Measurements from ENCODE around the gene KCNK2. TPM values are rescaled to one million over a fixed set of nuclear protein-coding genes. Genes with fewer than 3 reads are reported as not detected.

Gene KCNK2
- total RNA-seq, 1 donor from 2014 or later = 1.1 TPM

- Mint-ChIP-seq H3K27me3 (ENCODE audit: insufficient read depth, low read depth) (peaks cover 2% of the 10 kb centered on the region), H3K4me1 (peaks cover 2% of the 10 kb centered on the region), H3K9me3 (no peaks in the 10 kb centered on the region), H3K4me3 (no peak overlapping the region), H3K27ac (no peak overlapping the region), H3K36me3 (no peaks in the 10 kb centered on the region)
- Histone ChIP-seq H3F3A (ENCODE audit: low read depth) (no peaks in the 10 kb centered on the region), H3K27ac (no peak overlapping the region), H2AFZ (replicated peaks) (no peak overlapping the region), H3K4me2 (no peak overlapping the region), H3K9ac (no peak overlapping the region), H3K4me1 (no peaks in the 10 kb centered on the region), H3K9me3 (ENCODE audit: low read depth) (no peaks in the 10 kb centered on the region), H3K27me3 (no peaks in the 10 kb centered on the region), H3K4me3 (no peak overlapping the region), H3K79me2 (ENCODE audit: low read depth) (no peaks in the 10 kb centered on the region), H3K36me3 (no peaks in the 10 kb centered on the region), H4K20me1 (ENCODE audit: low read depth) (no peaks in the 10 kb centered on the region)
- TF ChIP-seq EZH2 (IDR thresholded peaks at IDR 0.05) (no peak), EZH2phosphoT487 (IDR thresholded peaks at IDR 0.05) (no peak), CTCF (IDR thresholded peaks at IDR 0.05) (no peak)
- DNase-seq (ENCODE audit: low spot score) = no peak
Measured at GRCh38 chr1:215052256-215053015, 30.1 kb upstream of the KCNK2 start.

GRCh38 chr1:215054266-215054665, 28.3 kb upstream of the KCNK2 start:
- H3K79me2 ChIP-seq (ENCODE audit: low read depth) = no peaks in the 10 kb centered on the region

GRCh38 chr1:215055281-215055935, 27.1 kb upstream of the KCNK2 start:
- Mint-ChIP-seq H3K9me3 (no peaks in the 10 kb centered on the region), H3K27me3 (ENCODE audit: insufficient read depth, low read depth) (peaks cover 4% of the 10 kb centered on the region), H3K27ac (no peak overlapping the region), H3K4me1 (peaks cover 2% of the 10 kb centered on the region), H3K4me3 (no peak overlapping the region), H3K36me3 (no peaks in the 10 kb centered on the region)
- no peak for DNase-seq (ENCODE audit: low spot score)
- H2AFZ ChIP-seq (replicated peaks) = no peak overlapping the region
- TF ChIP-seq EZH2 (IDR thresholded peaks at IDR 0.05) (no peak), CTCF (IDR thresholded peaks at IDR 0.05) (no peak), EZH2phosphoT487 (IDR thresholded peaks at IDR 0.05) (no peak)
- H3K4me3 ChIP-seq = no peak overlapping the region
- no peak overlapping the region for H3K4me2 ChIP-seq
- H4K20me1 ChIP-seq (ENCODE audit: low read depth) = no peaks in the 10 kb centered on the region
- no peaks in the 10 kb centered on the region for H3K9me3 ChIP-seq (ENCODE audit: low read depth)
- no peaks in the 10 kb centered on the region for H3K79me2 ChIP-seq (ENCODE audit: low read depth)
- H3F3A ChIP-seq (ENCODE audit: low read depth) = no peaks in the 10 kb centered on the region
- no peak overlapping the region for H3K9ac ChIP-seq
- H3K27me3 ChIP-seq = no peaks in the 10 kb centered on the region
- no peaks in the 10 kb centered on the region for H3K36me3 ChIP-seq
- peaks cover 9% of the 10 kb centered on the region for H3K4me1 ChIP-seq
- H3K27ac ChIP-seq = no peak overlapping the region

More at GRCh38 chr1:215054266-215054665, 28.3 kb upstream of the KCNK2 start:
- Histone ChIP-seq H3K27me3 (no peaks in the 10 kb centered on the region), H3K36me3 (no peaks in the 10 kb centered on the region), H3K4me3 (no peak overlapping the region), H3F3A (ENCODE audit: low read depth) (no peaks in the 10 kb centered on the region), H3K27ac (no peak overlapping the region), H2AFZ (replicated peaks) (no peak overlapping the region), H3K9ac (no peak overlapping the region), H3K9me3 (ENCODE audit: low read depth) (no peaks in the 10 kb centered on the region), H3K4me1 (peaks cover 9% of the 10 kb centered on the region), H3K4me2 (no peak overlapping the region), H4K20me1 (ENCODE audit: low read depth) (no peaks in the 10 kb centered on the region)
- no peak for TF ChIP-seq EZH2 (IDR thresholded peaks at IDR 0.05)
- no peak for TF ChIP-seq CTCF (IDR thresholded peaks at IDR 0.05)
- no peak for TF ChIP-seq EZH2phosphoT487 (IDR thresholded peaks at IDR 0.05)
- DNase-seq (ENCODE audit: low spot score) = no peak
- peaks cover 2% of the 10 kb centered on the region for H3K27me3 Mint-ChIP-seq (ENCODE audit: insufficient read depth, low read depth)
- no peak overlapping the region for H3K27ac Mint-ChIP-seq
- no peak overlapping the region for H3K4me3 Mint-ChIP-seq
- peaks cover 2% of the 10 kb centered on the region for H3K4me1 Mint-ChIP-seq
- H3K9me3 Mint-ChIP-seq = no peaks in the 10 kb centered on the region
- no peaks in the 10 kb centered on the region for H3K36me3 Mint-ChIP-seq

Measured in neural progenitor cell (in vitro differentiated cells).